CD1c-positive myeloid dendritic cell (primary cell): ENCODE measurements around the gene PARD3B.

Source experiments
- DNase-seq: peaks from one replicate; pipeline ENCODE4 v3.0.0-alpha.2; 2016; ENCODE audit errors: extremely low spot score

PARD3B gene

GRCh38 chr2:204655101-204655500, 109.8 kb downstream of the PARD3B start:
- no peak for DNase-seq

- no peak for DNase-seq
Observed at GRCh38 chr2:204655626-204656025, 110.4 kb downstream of the PARD3B start.

- DNase-seq, result no peak
Observed at GRCh38 chr2:204657024-204657423, 111.7 kb downstream of the PARD3B start.

- no peak for DNase-seq
Observed at GRCh38 chr2:204662956-204663355, 117.7 kb downstream of the PARD3B start.

GRCh38 chr2:204663816-204664425, 118.6 kb downstream of the PARD3B start:
- DNase-seq, result no peak

- no peak for DNase-seq
Observed at GRCh38 chr2:204664708-204665121, 119.4 kb downstream of the PARD3B start.

GRCh38 chr2:204665207-204665606, 119.9 kb downstream of the PARD3B start:
- no peak for DNase-seq

- no peak for DNase-seq
Observed at GRCh38 chr2:204665771-204666170, 120.5 kb downstream of the PARD3B start.

- no peak for DNase-seq
Observed at GRCh38 chr2:204667990-204668389, 122.7 kb downstream of the PARD3B start.

GRCh38 chr2:204669382-204669781, 124.1 kb downstream of the PARD3B start:
- DNase-seq, result no peak

- DNase-seq, result no peak
Observed at GRCh38 chr2:204670124-204670523, 124.8 kb downstream of the PARD3B start.

- DNase-seq, result no peak
Observed at GRCh38 chr2:204670756-204671155, 125.5 kb downstream of the PARD3B start.

- no peak for DNase-seq
Observed at GRCh38 chr2:204672772-204673171, 127.5 kb downstream of the PARD3B start.

GRCh38 chr2:204673877-204674276, 128.6 kb downstream of the PARD3B start:
- DNase-seq, result no peak

GRCh38 chr2:204678031-204678430, 132.8 kb downstream of the PARD3B start:
- DNase-seq, result no peak

GRCh38 chr2:204680576-204680975, 135.3 kb downstream of the PARD3B start:
- DNase-seq, result no peak

- DNase-seq, result no peak
Observed at GRCh38 chr2:204681412-204681811, 136.1 kb downstream of the PARD3B start.

- DNase-seq, result no peak
Observed at GRCh38 chr2:204683384-204683783, 138.1 kb downstream of the PARD3B start.

GRCh38 chr2:204686406-204686805, 141.1 kb downstream of the PARD3B start:
- no peak for DNase-seq

GRCh38 chr2:204687776-204688175, 142.5 kb downstream of the PARD3B start:
- no peak for DNase-seq

GRCh38 chr2:204691911-204692510, 146.7 kb downstream of the PARD3B start:
- DNase-seq, result peak; percentile 43

- no peak for DNase-seq
Observed at GRCh38 chr2:204692790-204693189, 147.5 kb downstream of the PARD3B start.

- DNase-seq, result no peak
Observed at GRCh38 chr2:204693262-204693661, 148.0 kb downstream of the PARD3B start.

GRCh38 chr2:204695506-204695905, 150.2 kb downstream of the PARD3B start:
- DNase-seq, result no peak
